GM12864 (cell line): ENCODE data around the gene RAPH1.
A peak's percentile ranks its signal among the peaks of the same experiment; 100 is the strongest.
"Not testable (repeated sequence)": the region's sequence is repeated elsewhere in the genome, so short reads cannot be mapped to it uniquely, and the experiment has no call there.

ENCODE experiments used
- DNase-seq: peaks from one replicate; pipeline ENCODE4 v3.0.0-alpha.2; 2011; ENCODE audit warnings: low read depth
- H3K4me3 ChIP-seq: 2 replicates; pipeline ENCODE4 v1.5.1; 2011; ENCODE audit warnings: mild to moderate bottlenecking, low read depth, low read length, control low read depth
- CTCF ChIP-seq: IDR thresholded peaks from 2 replicates; pipeline ENCODE4 v1.5.1; 2011; ENCODE audit warnings: low read depth, mild to moderate bottlenecking, moderate library complexity, low read length, control low read depth, inconsistent platforms; ENCODE audit errors: missing control alignments

Gene RAPH1

GRCh38 chr2:203535784-203536585 is 884 bp upstream of the RAPH1 start:
- H3K4me3 ChIP-seq = peak overlapping the region; percentile 63
- DNase-seq = no peak
- TF ChIP-seq CTCF = no peak

GRCh38 chr2:203534621-203535077 is 452 bp downstream of the RAPH1 start:
- DNase-seq = no peak
- peak overlapping the region; percentile 63 for H3K4me3 ChIP-seq
- no peak for TF ChIP-seq CTCF

- no peak overlapping the region for H3K4me3 ChIP-seq
- DNase-seq = no peak
- TF ChIP-seq CTCF = no peak
Observed at GRCh38 chr2:203533676-203534591, 1.2 kb downstream of the RAPH1 start.

GRCh38 chr2:203532957-203533658 is 2.0 kb downstream of the RAPH1 start:
- DNase-seq = no peak
- no peak overlapping the region for H3K4me3 ChIP-seq
- no peak for TF ChIP-seq CTCF

GRCh38 chr2:203527719-203528118 is 7.4 kb downstream of the RAPH1 start:
- H3K4me3 ChIP-seq = no peak overlapping the region
- DNase-seq = no peak
- no peak for TF ChIP-seq CTCF

GRCh38 chr2:203513268-203513667 is 21.8 kb downstream of the RAPH1 start:
- H3K4me3 ChIP-seq = not testable (repeated sequence)

GRCh38 chr2:203510941-203511305 is 24.2 kb downstream of the RAPH1 start:
- DNase-seq = no peak
- H3K4me3 ChIP-seq = no peak overlapping the region
- TF ChIP-seq CTCF = no peak

More at GRCh38 chr2:203513268-203513667, 21.8 kb downstream of the RAPH1 start:
- not testable (repeated sequence) for DNase-seq
